Measurements from ENCODE around the gene GPR160. TPM values are rescaled to one million over a fixed set of nuclear protein-coding genes. Genes with fewer than 3 reads are reported as not detected.

Gene GPR160
- total and polyA plus RNA-seq, 9 of the 15 experiments (the other 6 are each of a cell fraction or from before 2014, with no cell fraction given): 1.3 to 10.5 (median 8.3) TPM

GRCh38 chr3:170130532-170130931, 92.7 kb downstream of the GPR160 start:
- no peak for FAIRE-seq
- Histone ChIP-seq H3K79me2 (ENCODE audit: control insufficient read depth, insufficient read depth, low read length) (0 out of 3 replicates have a peak, but pooled peaks cover 6% of the 10 kb centered on the region), H3K9me3 (replicated peaks; ENCODE audit: control insufficient read depth, insufficient read depth, low read depth, low read length) (no peaks in the 10 kb centered on the region), H3K4me3 (no peak overlapping the region), H3K36me3 (ENCODE audit: control insufficient read depth, insufficient read depth, low read length) (peaks cover 56% of the 10 kb centered on the region), H3K4me1 (replicated peaks in 1 of 2; ENCODE audit: control insufficient read depth in 2 of 2, insufficient read depth in 2 of 2, low read length in 2 of 2) (peaks cover 0 to 3% of the 10 kb centered on the region in 2 experiments; a peak in 3 of 5 replicates), H3K9ac (ENCODE audit: insufficient read depth in 1 of 2, low read depth in 2 of 2, low read length in 2 of 2) (no peak overlapping the region), H3K9me1 (ENCODE audit: control insufficient read depth, insufficient read depth, low read length) (no peaks in the 10 kb centered on the region), H3K4me2 (ENCODE audit: insufficient read depth, low read length) (no peak overlapping the region), H2AFZ (ENCODE audit: low read depth, low read length) (no peak overlapping the region), H4K20me1 (replicated peaks; ENCODE audit: control insufficient read depth, insufficient read depth, low read length) (no peaks in the 10 kb centered on the region), H3K27me3 (ENCODE audit: control insufficient read depth in 2 of 2, insufficient read depth in 2 of 2, low read length in 2 of 2) (no peaks in the 10 kb centered on the region), H3K27ac (ENCODE audit: extremely low read depth, low read depth, low read length) (no peak overlapping the region)
- no TSS peak for BruUV-seq (replicated peaks)
- intact Hi-C loops (cut with micrococcal nuclease): no loop called here
- in situ Hi-C loops (cut with MboI): no loop called here
- ATAC-seq: no peak
- no peak for DNase-seq (ENCODE audit: extremely low read depth in 1 of 4, low spot score in 3 of 4)
- POLR2A ChIA-PET: no interaction called here
- CTCF ChIA-PET (ENCODE audit: low intra/inter-chr PET ratio): no interaction called here
- TF ChIP-seq ZNF830 (CRISPR knock-in tag; IDR thresholded peaks at IDR 0.05): no peak
- TF ChIP-seq ZNF644 (tag; IDR thresholded peaks at IDR 0.05; ENCODE audit: low read depth): no peak
- no peak for TF ChIP-seq CTCF (IDR thresholded peaks at IDR 0.05 in 2 of 3, conservative IDR thresholded peaks at IDR 0.05 in 1 of 3; ENCODE audit: insufficient read depth in 2 of 3, low read depth in 1 of 3, low read length in 3 of 3)
- no peak for TF ChIP-seq PBX2 (CRISPR knock-in tag; IDR thresholded peaks at IDR 0.05; ENCODE audit: low read depth)
- TF ChIP-seq PBX2 (tag; conservative IDR thresholded peaks at IDR 0.05; ENCODE audit: low read depth): no peak
- no peak for TF ChIP-seq CREB5 (CRISPR knock-in tag; IDR thresholded peaks at IDR 0.05)
- TF ChIP-seq IRF1 (CRISPR knock-in tag; IDR thresholded peaks at IDR 0.05; ENCODE audit: borderline replicate concordance): no peak
- TF ChIP-seq SRSF7 (optimal IDR thresholded peaks at IDR 0.05; ENCODE audit: low read depth, low read length): no peak

Measured in K562 (cell line).